Measurements from ENCODE around the gene CTRL.

CTRL gene

DNA sequence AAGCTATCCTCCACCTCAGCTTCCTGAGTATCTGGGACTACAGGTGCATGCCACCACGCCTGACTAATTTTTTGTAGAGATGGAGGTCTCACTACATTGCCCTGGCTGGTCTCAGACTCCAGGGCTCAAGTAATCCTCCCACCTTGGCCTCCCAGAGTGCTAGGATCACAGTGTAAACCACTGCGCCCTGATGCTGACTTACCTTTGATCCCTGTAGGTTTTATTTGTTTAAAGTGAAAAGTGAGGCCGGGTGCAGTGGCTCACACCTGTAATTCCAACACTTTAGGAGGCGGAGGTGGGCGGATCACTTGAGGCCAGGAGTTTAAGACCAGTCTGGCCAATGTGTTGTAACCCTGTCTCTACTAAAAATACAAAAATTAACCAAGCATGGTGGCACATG is 29.9 kb downstream of the CTRL start:
- no peak overlapping the region for H3K4me3 ChIP-seq (ENCODE audit: low read depth, low read length)
- no peak for TF ChIP-seq MYC (IDR thresholded peaks at IDR 0.05; ENCODE audit: low read depth, low read length)
- no peak for TF ChIP-seq POLR2A (IDR thresholded peaks at IDR 0.05; ENCODE audit: extremely low read depth, insufficient read length)
- no peak for TF ChIP-seq MAX (IDR thresholded peaks at IDR 0.05; ENCODE audit: low read depth, low read length)
- no peak for TF ChIP-seq CTCF (IDR thresholded peaks at IDR 0.05; ENCODE audit: low read depth, low read length)
- no peak for DNase-seq (ENCODE audit: low read depth)

DNA sequence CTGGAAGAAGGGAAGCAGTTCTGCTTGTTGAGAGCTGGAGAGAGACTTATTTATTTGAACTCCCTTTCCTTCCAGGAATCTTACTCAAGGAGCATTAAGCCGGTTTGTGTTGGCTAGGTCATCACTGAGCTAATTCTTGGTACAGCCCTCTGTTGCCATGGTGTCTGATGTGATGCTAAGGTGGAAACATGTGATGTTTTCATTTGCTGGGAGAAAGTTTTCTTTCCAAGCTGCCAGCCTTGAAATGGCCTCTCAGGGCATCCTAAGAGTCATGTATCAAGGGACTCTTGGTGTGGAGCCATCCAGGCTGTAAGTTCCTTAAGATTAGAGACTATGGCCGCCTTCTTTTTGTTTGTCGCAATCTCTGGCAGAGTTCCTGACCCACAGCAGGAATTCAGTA is 34.4 kb downstream of the CTRL start:
- TF ChIP-seq POLR2A (IDR thresholded peaks at IDR 0.05; ENCODE audit: extremely low read depth, insufficient read length), result no peak
- TF ChIP-seq MAX (IDR thresholded peaks at IDR 0.05; ENCODE audit: low read depth, low read length), result no peak
- TF ChIP-seq MYC (IDR thresholded peaks at IDR 0.05; ENCODE audit: low read depth, low read length), result no peak
- TF ChIP-seq CTCF (IDR thresholded peaks at IDR 0.05; ENCODE audit: low read depth, low read length), result no peak
- no peak for DNase-seq (ENCODE audit: low read depth)
- H3K4me3 ChIP-seq (ENCODE audit: low read depth, low read length), result no peak overlapping the region

GRCh38 chr16:67893743-67894399 is 37.8 kb downstream of the CTRL start:
- peak; percentile 60 for DNase-seq (ENCODE audit: low read depth)
- peak overlapping the region; percentile 89 for H3K4me3 ChIP-seq (ENCODE audit: low read depth, low read length)
- no peak for TF ChIP-seq POLR2A (IDR thresholded peaks at IDR 0.05; ENCODE audit: extremely low read depth, insufficient read length)
- no peak for TF ChIP-seq MAX (IDR thresholded peaks at IDR 0.05; ENCODE audit: low read depth, low read length)
- no peak for TF ChIP-seq CTCF (IDR thresholded peaks at IDR 0.05; ENCODE audit: low read depth, low read length)
- TF ChIP-seq MYC (IDR thresholded peaks at IDR 0.05; ENCODE audit: low read depth, low read length), result no peak

DNA sequence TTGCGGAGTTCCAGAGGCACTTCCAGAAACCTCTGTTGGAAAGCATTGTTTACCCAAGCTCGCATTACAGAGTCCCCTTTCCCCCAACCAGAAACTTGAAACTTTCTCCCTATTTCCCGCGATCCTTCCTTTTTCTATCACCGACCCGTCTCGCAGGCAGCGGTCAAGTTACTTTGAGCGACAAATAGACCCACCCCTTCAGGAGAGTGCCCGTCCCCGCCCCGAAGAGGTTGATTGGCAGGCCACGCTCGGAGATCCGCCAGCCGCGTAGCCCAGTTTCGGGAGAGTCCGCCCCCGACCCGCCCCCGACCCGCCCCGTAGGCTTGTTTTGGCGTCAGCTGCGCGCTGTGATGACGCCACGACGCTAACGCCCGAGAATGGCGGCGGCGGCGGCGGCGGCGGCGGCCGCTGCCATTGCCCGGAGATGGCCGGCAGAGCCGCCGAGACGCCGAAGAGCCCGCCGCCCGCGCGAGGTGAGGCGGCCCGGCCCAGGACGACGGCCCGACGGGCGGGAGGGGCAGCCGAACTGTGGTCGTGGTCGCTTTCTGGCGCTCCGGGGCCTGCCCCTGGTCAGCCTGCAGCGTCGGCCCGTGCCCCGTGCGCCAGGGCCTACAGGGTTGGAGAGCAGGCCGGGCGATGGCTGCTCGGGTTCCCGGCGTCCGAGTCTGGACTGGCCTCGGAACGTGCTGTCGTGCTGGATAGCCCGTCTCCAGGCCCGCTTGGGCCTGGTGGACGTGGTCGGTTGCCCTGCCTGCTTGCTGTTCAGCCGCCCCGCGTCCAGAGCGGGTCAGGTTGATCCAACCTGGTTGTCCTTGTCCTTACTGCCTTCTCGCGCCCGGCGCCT is 38.5 kb downstream of the CTRL start, which contains the start of gene PSKH1:
PSKH1 (plus strand) TSS at position 356 of the 844 bp plus-strand sequence. CDS start 15,496 bp downstream, outside the sequence.
- H3K4me3 ChIP-seq (ENCODE audit: low read depth, low read length), result peak within 1 kb of the TSS; percentile 89
- TF ChIP-seq MYC (IDR thresholded peaks at IDR 0.05; ENCODE audit: low read depth, low read length) (0 out of 2 replicates have a peak, but pooled peaks have one; percentile 28), POLR2A (IDR thresholded peaks at IDR 0.05; ENCODE audit: extremely low read depth, insufficient read length) (peak; percentile 39), MAX (IDR thresholded peaks at IDR 0.05; ENCODE audit: low read depth, low read length) (no peak)
- peak; percentile 98 for DNase-seq (ENCODE audit: low read depth)

GRCh38 chr16:67892375-67892774 is 39.3 kb downstream of the CTRL start:
- no peak for DNase-seq (ENCODE audit: low read depth)
- TF ChIP-seq MAX (IDR thresholded peaks at IDR 0.05; ENCODE audit: low read depth, low read length) (no peak), MYC (IDR thresholded peaks at IDR 0.05; ENCODE audit: low read depth, low read length) (no peak), CTCF (IDR thresholded peaks at IDR 0.05; ENCODE audit: low read depth, low read length) (no peak), POLR2A (IDR thresholded peaks at IDR 0.05; ENCODE audit: extremely low read depth, insufficient read length) (no peak)
- H3K4me3 ChIP-seq (ENCODE audit: low read depth, low read length), result peak overlapping the region; percentile 70

GRCh38 chr16:67888331-67888730 is 43.3 kb downstream of the CTRL start:
- DNase-seq (ENCODE audit: low read depth), result no peak
- no peak for TF ChIP-seq MAX (IDR thresholded peaks at IDR 0.05; ENCODE audit: low read depth, low read length)
- TF ChIP-seq MYC (IDR thresholded peaks at IDR 0.05; ENCODE audit: low read depth, low read length), result no peak
- no peak overlapping the region for H3K4me3 ChIP-seq (ENCODE audit: low read depth, low read length)

All from NB4 (cell line).